Heart right ventricle (tissue), 16 donors: ENCODE results near the gene CACNA1A. TPM values are rescaled to one million over a fixed set of nuclear protein-coding genes. Genes with fewer than 3 reads are reported as not detected.

ENCODE experiments used
- ATAC-seq, 8 donors: fragments of 200-7000 bp; cut with Tn5 transposase; one replicate each; pipeline ENCODE4 v1.9.1; 2020; ENCODE audit warnings: mild to moderate bottlenecking in 8 of 8, moderate library complexity in 8 of 8, moderate number of reproducible peaks in 1 of 8
- DNase-seq, 2 donors: peaks; one replicate each; pipeline ENCODE4 v3.0.0-alpha.2; 2020
- H3K27ac ChIP-seq, 10 donors: fragments of 200-600 bp; sonication (generic) in 2 of 10; one replicate each; pipeline versions ENCODE4 v1.5.0 to v1.8.0; 2020 to 2022; ENCODE audit warnings: mild to moderate bottlenecking in 3 of 10
- H3K27me3 ChIP-seq, 7 donors: fragments of 200-600 bp; one replicate each; pipeline ENCODE4 v1.8.0; 2021 to 2022; ENCODE audit warnings: mild to moderate bottlenecking in 2 of 7
- H3K36me3 ChIP-seq, 9 donors: fragments of 200-600 bp; sonication (generic) in 1 of 9; one replicate each; pipeline versions ENCODE4 v1.5.0 to v1.8.0; 2020 to 2022; ENCODE audit warnings: mild to moderate bottlenecking in 2 of 9
- H3K4me1 ChIP-seq, 9 donors: fragments of 200-600 bp; sonication (generic) in 1 of 9; one replicate each; pipeline versions ENCODE4 v1.5.0 to v1.8.0; 2020 to 2022; ENCODE audit warnings: mild to moderate bottlenecking in 4 of 9
- H3K4me3 ChIP-seq, 10 donors: fragments of 200-600 bp; sonication (generic) in 2 of 10; one replicate each; pipeline versions ENCODE4 v1.5.0 to v1.8.0; 2020 to 2022; ENCODE audit warnings: mild to moderate bottlenecking in 7 of 10, moderate library complexity in 2 of 10
- H3K9me3 ChIP-seq, 11 donors: fragments of 200-600 bp in 10 of 11; sonication (generic) in 2 of 11; one replicate each; pipeline versions ENCODE4 v1.5.0 to v1.8.0; 2013 to 2022; ENCODE audit warnings: mild to moderate bottlenecking in 2 of 11, control low read depth in 1 of 11, moderate library complexity in 1 of 11
- CTCF ChIP-seq, 9 donors: fragments of 200-600 bp; sonication (generic) in 2 of 9; IDR thresholded peaks; one replicate each; pipeline versions ENCODE4 v1.5.0 to v1.8.0; 2021 to 2022; ENCODE audit warnings: antibody characterized with exemption in 9 of 9, mild to moderate bottlenecking in 5 of 9, moderate library complexity in 1 of 9
- WGBS, 2 donors: extraction: QIAGEN DNeasy Blood & Tissue Kit; methylation state at CpG; one replicate each; pipeline ENCODE4 v1.1.7; 2013; ENCODE audit warnings: inconsistent platforms in 1 of 2; 5-methylcytosine and 5-hydroxymethylcytosine counted together
- intact Hi-C, 10 donors: fragments of 100-400 bp; cut with DNase I; formaldehyde crosslinking; loops; one replicate each; pipeline versions ENCODE4 v1.11.1 to v1.14.2; 2022
- polyA plus RNA-seq, 2 donors: library from polyadenylated mRNA; stranded (reverse); fragments of 200-250 nt; gene quantifications; one replicate each; pipeline ENCODE4 v1.2.3, GENCODE V29; 2013
- total RNA-seq, 10 donors: library from RNA; stranded (reverse); fragmentation: NEBNext Ultra II Directional in 3 of 10; extraction: Animal tissue kit (Norgen Biotek cat#: 25700) in 3 of 10; gene quantifications; one replicate each; pipeline versions ENCODE4 v1.2.1 to v1.2.4, GENCODE V29; 2021 to 2023
- donor health status: Arrhythmogenic right ventricular cardiomyopathy.
- donor health status: ischemic (EF 13 %, LVEDD 7.1; RV severe dilation, severe dysfunction).
- donor health status: healthy with polysubstance abuse.
- donor health status: DM: no; HTN: yes; CAD: no.
- donor health status: DM: no; HTN: no; CAD: no.
- donor health status: ischemic (EF 25% LVEDD 6.9; RV normal size, moderate dysfunction).
- donor health status: ischemic (EF 25% LVEDD 5.7; RV mildly dilated, moderate dysfunction).
- donor health status: healthy.
- donor health status: DM: yes; HTN: yes; CAD: no.
- donor health status: Ischemic cardiomyopathy.
- donor health status: ischemic (EF 35%, LVEDD 5.7; RV mildly dilated, moderate dysfunction).
- donor health status: nonischemic (EF 11% LVEDD 7.7; RV severe dilation, severe dysfunction).
- donor health status: DM: yes; HTN: yes; CAD: no.
- donor health status: PGD.
- donor health status: ischemic (EF 29% LVEDD 5.4; RV normal size, mild dysfunction).
- donor health status: nonischemic (EF 23%, LVEDD 6.1; RV moderate dilation, normal function).

The CACNA1A gene
- total and polyA plus RNA-seq, 12 donors: 0.21 to 2.3 (median 0.66) TPM

- H3K36me3 ChIP-seq: no peaks in the 10 kb centered on the region
- peaks cover 0 to 5% (median 0%) of the 10 kb centered on the region in 7 donors for H3K27me3 ChIP-seq
- intact Hi-C loops: no loop called here
- WGBS, 2 donors: 80 to 83% methylated on average over 2 of the region's 2 CpGs
- TF ChIP-seq CTCF (IDR thresholded peaks at IDR 0.05): no peak
- no peak overlapping the region for H3K4me3 ChIP-seq
- H3K27ac ChIP-seq: no peak overlapping the region
- no peaks in the 10 kb centered on the region for H3K4me1 ChIP-seq
- ATAC-seq (no peak), DNase-seq (no peak)
- H3K9me3 ChIP-seq: peaks cover 0 to 43% (median 8%) of the 10 kb centered on the region in 11 donors
Observed at GRCh38 chr19:13313875-13314274, 192.4 kb downstream of the CACNA1A start.

- DNase-seq: no peak
- no peak for ATAC-seq
- Histone ChIP-seq H3K4me1 (no peaks in the 10 kb centered on the region), H3K4me3 (no peak overlapping the region), H3K36me3 (no peaks in the 10 kb centered on the region), H3K27me3 (peaks cover 0 to 22% (median 12%) of the 10 kb centered on the region in 7 donors), H3K27ac (no peak overlapping the region), H3K9me3 (peaks cover 0 to 32% (median 6%) of the 10 kb centered on the region in 11 donors)
- TF ChIP-seq CTCF (IDR thresholded peaks at IDR 0.05): no peak
- intact Hi-C loops: no loop called here
- WGBS, 2 donors: 75 to 84% methylated on average over 8 of the region's 8 CpGs
Observed at GRCh38 chr19:13309864-13310263, 196.4 kb downstream of the CACNA1A start.

- H3K27me3 ChIP-seq: peaks cover 5 to 75% (median 56%) of the 10 kb centered on the region in 7 donors
- DNase-seq: no peak
- H3K36me3 ChIP-seq: no peaks in the 10 kb centered on the region
- H3K4me1 ChIP-seq: no peaks in the 10 kb centered on the region
- H3K27ac ChIP-seq: no peak overlapping the region
- 65 to 72% methylated on average over 24 of the region's 24 CpGs for WGBS, 2 donors
- no peak for ATAC-seq
- H3K4me3 ChIP-seq: no peak overlapping the region
- TF ChIP-seq CTCF (IDR thresholded peaks at IDR 0.05): no peak
- no peaks in the 10 kb centered on the region for H3K9me3 ChIP-seq
- intact Hi-C loops: no loop called here
Observed at GRCh38 chr19:13303381-13304129, 202.7 kb downstream of the CACNA1A start.

- H3K36me3 ChIP-seq: no peaks in the 10 kb centered on the region
- H3K4me3 ChIP-seq: no peak overlapping the region
- peaks cover 6 to 78% (median 63%) of the 10 kb centered on the region in 7 donors for H3K27me3 ChIP-seq
- no peaks in the 10 kb centered on the region for H3K4me1 ChIP-seq
- H3K27ac ChIP-seq: no peak overlapping the region
- WGBS, 2 donors: 28 to 30% methylated on average over 12 of the region's 12 CpGs
- no peak for DNase-seq
- H3K9me3 ChIP-seq: no peaks in the 10 kb centered on the region
- ATAC-seq: peak in 1 of 8 donors; percentile 33
- intact Hi-C loops: no loop called here
- TF ChIP-seq CTCF (IDR thresholded peaks at IDR 0.05): no peak
Observed at GRCh38 chr19:13302526-13303270, 203.6 kb downstream of the CACNA1A start.
